Neural crest cell (in vitro differentiated cells): ENCODE measurements around the gene MAP3K20. TPM values are rescaled to one million over a fixed set of nuclear protein-coding genes. Genes with fewer than 3 reads are reported as not detected.

Experiments used
- DNase-seq: peaks from one replicate; pipeline ENCODE4 v3.0.0; 2021; ENCODE audit warnings: low read depth, mixed read lengths, low spot score
- H3K27ac Mint-ChIP-seq: one replicate; pipeline ENCODE4 v1.8.0; 2021; ENCODE audit warnings: mild to moderate bottlenecking, mixed read lengths; ENCODE audit not compliant: unreplicated experiment
- H3K27me3 Mint-ChIP-seq: 2 replicates; pipeline ENCODE4 v1.8.0; 2021; ENCODE audit warnings: low read depth, mild to moderate bottlenecking, mixed read lengths
- H3K36me3 Mint-ChIP-seq: 2 replicates; pipeline ENCODE4 v1.8.0; 2021; ENCODE audit warnings: low read depth, mild to moderate bottlenecking, mixed read lengths
- H3K4me1 Mint-ChIP-seq: 2 replicates; pipeline ENCODE4 v1.8.0; 2021; ENCODE audit warnings: mixed read lengths
- H3K4me3 Mint-ChIP-seq: one replicate; pipeline ENCODE4 v1.8.0; 2021; ENCODE audit warnings: mild to moderate bottlenecking, mixed read lengths
- H3K9me3 Mint-ChIP-seq: 2 replicates; pipeline ENCODE4 v1.8.0; 2021; ENCODE audit warnings: mixed read lengths
- total RNA-seq: library from RNA; stranded (reverse); gene quantifications from 2 replicates; pipeline ENCODE4 v1.2.1, GENCODE V29; 2021
- TF ChIP-seq, protein P1 (sequence below): fragments of 200-600 bp; sonication (generic); conservative IDR thresholded peaks from 2 replicates; pipeline ENCODE4 v1.5.0; 2021; ENCODE audit warnings: antibody characterized with exemption, mild to moderate bottlenecking

The MAP3K20 gene
- total RNA-seq, 1 donor from 2014 or later: 27.6 TPM

DNA sequence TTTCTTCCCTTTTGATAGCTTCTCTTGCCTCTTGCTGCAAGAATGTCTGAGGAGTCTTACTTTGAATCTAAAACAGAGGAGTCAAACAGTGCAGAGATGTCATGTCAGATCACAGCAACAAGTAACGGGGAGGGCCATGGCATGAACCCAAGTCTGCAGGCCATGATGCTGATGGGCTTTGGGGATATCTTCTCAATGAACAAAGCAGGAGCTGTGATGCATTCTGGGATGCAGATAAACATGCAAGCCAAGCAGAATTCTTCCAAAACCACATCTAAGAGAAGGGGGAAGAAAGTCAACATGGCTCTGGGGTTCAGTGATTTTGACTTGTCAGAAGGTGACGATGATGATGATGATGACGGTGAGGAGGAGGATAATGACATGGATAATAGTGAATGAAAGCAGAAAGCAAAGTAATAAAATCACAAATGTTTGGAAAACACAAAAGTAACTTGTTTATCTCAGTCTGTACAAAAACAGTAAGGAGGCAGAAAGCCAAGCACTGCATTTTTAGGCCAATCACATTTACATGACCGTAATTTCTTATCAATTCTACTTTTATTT, 145.6 kb downstream of the MAP3K20 start:
- no peak overlapping the region for H3K4me3 Mint-ChIP-seq
- H3K4me1 Mint-ChIP-seq: peaks cover 35% of the 10 kb centered on the region
- H3K27ac Mint-ChIP-seq: peak overlapping the region; percentile 1
- no peaks in the 10 kb centered on the region for H3K9me3 Mint-ChIP-seq
- H3K36me3 Mint-ChIP-seq: peaks cover 6% of the 10 kb centered on the region
- no peak for DNase-seq
- TF ChIP-seq, protein P1, sequence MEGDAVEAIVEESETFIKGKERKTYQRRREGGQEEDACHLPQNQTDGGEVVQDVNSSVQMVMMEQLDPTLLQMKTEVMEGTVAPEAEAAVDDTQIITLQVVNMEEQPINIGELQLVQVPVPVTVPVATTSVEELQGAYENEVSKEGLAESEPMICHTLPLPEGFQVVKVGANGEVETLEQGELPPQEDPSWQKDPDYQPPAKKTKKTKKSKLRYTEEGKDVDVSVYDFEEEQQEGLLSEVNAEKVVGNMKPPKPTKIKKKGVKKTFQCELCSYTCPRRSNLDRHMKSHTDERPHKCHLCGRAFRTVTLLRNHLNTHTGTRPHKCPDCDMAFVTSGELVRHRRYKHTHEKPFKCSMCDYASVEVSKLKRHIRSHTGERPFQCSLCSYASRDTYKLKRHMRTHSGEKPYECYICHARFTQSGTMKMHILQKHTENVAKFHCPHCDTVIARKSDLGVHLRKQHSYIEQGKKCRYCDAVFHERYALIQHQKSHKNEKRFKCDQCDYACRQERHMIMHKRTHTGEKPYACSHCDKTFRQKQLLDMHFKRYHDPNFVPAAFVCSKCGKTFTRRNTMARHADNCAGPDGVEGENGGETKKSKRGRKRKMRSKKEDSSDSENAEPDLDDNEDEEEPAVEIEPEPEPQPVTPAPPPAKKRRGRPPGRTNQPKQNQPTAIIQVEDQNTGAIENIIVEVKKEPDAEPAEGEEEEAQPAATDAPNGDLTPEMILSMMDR: no peak
- no peaks in the 10 kb centered on the region for H3K27me3 Mint-ChIP-seq

GRCh38 chr2:173221937-173222594, 146.4 kb downstream of the MAP3K20 start:
- Mint-ChIP-seq H3K27ac (no peak overlapping the region), H3K4me1 (peaks cover 37% of the 10 kb centered on the region), H3K9me3 (no peaks in the 10 kb centered on the region), H3K4me3 (no peak overlapping the region), H3K36me3 (peaks cover 6% of the 10 kb centered on the region), H3K27me3 (no peaks in the 10 kb centered on the region)
- TF ChIP-seq, protein P1: no peak
- DNase-seq: no peak

- TF ChIP-seq, protein P1: no peak
- Mint-ChIP-seq H3K36me3 (peaks cover 6% of the 10 kb centered on the region), H3K4me3 (no peak overlapping the region), H3K9me3 (no peaks in the 10 kb centered on the region), H3K27me3 (no peaks in the 10 kb centered on the region), H3K4me1 (peaks cover 23% of the 10 kb centered on the region), H3K27ac (no peak overlapping the region)
- DNase-seq: no peak
These were observed 148.2 kb downstream of the MAP3K20 start for GRCh38 chr2:173223871-173224270.

DNA sequence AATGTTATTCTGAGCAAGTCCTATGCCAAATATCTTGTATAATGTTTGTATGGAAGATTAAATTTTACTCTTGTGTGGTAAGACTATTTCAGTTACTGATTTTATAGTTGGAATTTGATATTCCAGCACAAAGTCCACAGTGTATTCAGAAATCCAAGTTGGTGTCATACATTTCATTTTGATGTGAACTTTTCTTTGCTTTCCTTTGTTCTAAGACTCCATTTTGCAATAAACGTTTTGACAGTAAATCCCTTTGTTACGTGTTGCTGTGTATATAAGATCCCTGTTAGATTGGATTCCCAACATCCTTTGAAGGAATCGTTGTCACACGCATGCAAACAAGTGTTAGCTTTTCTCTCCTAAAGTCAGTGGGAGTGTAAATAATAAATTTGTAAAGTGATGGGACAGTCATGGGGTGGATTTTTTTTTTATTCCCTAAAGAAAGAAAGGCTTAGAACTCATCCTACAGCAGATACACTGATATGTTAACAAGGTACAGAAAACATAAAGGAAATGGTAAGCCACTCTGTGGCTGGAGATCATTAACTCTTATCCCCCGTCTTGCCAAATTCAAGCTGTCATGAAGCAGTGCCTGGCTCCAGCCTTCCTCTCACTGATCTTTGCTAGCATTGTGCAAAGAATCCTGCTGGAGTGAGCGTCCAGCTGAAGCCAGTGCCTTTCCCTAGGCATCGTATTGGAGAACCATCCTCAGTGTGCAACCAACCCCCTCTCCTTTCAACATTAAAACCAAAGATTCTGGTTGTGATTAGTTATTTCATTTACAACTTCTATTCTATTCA, 151.5 kb downstream of the MAP3K20 start:
- DNase-seq: no peak
- peaks cover 12% of the 10 kb centered on the region for H3K4me1 Mint-ChIP-seq
- H3K4me3 Mint-ChIP-seq: no peak overlapping the region
- TF ChIP-seq, protein P1: no peak
- peaks cover 2% of the 10 kb centered on the region for H3K36me3 Mint-ChIP-seq
- no peaks in the 10 kb centered on the region for H3K27me3 Mint-ChIP-seq
- H3K27ac Mint-ChIP-seq: no peak overlapping the region
- H3K9me3 Mint-ChIP-seq: no peaks in the 10 kb centered on the region

DNA sequence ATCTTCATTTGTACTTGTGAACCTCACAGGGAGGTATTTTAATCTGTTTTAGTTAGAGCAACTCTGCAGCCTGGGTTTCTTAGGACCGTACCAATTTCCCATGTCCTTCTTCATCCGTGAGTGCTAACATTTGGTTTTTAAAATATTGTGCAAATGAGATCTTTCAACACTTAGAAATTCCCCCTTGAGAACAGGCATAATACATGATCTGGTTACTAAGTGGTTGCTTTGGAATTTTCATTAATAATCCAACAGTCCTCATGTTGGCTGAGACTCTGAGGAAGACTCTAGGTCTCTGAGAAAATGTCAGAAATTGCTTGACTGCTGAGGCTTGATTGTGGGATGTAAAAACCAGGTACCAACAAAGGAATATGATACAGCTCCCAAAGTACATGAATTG, 153.4 kb downstream of the MAP3K20 start:
- Mint-ChIP-seq H3K36me3 (peaks cover 7% of the 10 kb centered on the region), H3K27me3 (no peaks in the 10 kb centered on the region), H3K27ac (no peak overlapping the region), H3K9me3 (no peaks in the 10 kb centered on the region), H3K4me3 (no peak overlapping the region), H3K4me1 (peaks cover 12% of the 10 kb centered on the region)
- no peak for DNase-seq
- TF ChIP-seq, protein P1: no peak
